GM18873 (cell line): ENCODE measurements around the gene FCMR.
A peak's percentile ranks its signal among the peaks of the same experiment; 100 is the strongest.
"Not testable (repeated sequence)": the region's sequence is repeated elsewhere in the genome, so short reads cannot be mapped to it uniquely, and the experiment has no call there.

Experiments
- ATAC-seq: cut with Tn5 transposase; IDR thresholded peaks from one replicate; pipeline ENCODE4 v1.9.1; 2021; ENCODE audit warnings: mild to moderate bottlenecking, moderate library complexity, moderate number of reproducible peaks; ENCODE audit not compliant: unreplicated experiment, low FRiP score

FCMR gene

GRCh38 chr1:206924592-206925105 is 2.9 kb upstream of the FCMR start:
- ATAC-seq: peak; percentile 2

- not testable (repeated sequence) for ATAC-seq
Observed at GRCh38 chr1:206923961-206924557, 2.3 kb upstream of the FCMR start.

GRCh38 chr1:206923009-206923960 is 1.5 kb upstream of the FCMR start:
- peak; percentile 54 for ATAC-seq

DNA sequence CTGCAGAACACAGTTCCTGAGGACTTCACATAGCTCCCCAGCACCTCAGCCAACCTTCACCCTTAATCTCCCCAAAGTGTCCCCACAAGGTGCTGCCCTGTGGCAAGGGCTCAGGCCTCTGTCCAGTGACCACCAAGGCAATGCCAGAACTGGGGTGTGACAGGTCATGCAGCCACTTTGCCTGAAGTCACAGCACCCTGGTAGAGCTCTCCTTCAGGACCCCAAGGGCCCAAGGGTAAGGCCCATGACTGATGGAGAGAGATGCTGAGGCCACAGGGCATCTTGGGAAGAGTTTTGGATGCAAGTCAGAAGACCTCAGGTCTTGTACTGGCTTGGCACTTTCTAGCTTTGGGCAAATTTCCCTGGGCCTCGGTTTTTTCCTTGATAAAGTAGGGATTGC is 783 bp upstream of the FCMR start:
- no peak for ATAC-seq

- no peak for ATAC-seq
Observed at GRCh38 chr1:206918076-206918475, 3.7 kb downstream of the FCMR start.

DNA sequence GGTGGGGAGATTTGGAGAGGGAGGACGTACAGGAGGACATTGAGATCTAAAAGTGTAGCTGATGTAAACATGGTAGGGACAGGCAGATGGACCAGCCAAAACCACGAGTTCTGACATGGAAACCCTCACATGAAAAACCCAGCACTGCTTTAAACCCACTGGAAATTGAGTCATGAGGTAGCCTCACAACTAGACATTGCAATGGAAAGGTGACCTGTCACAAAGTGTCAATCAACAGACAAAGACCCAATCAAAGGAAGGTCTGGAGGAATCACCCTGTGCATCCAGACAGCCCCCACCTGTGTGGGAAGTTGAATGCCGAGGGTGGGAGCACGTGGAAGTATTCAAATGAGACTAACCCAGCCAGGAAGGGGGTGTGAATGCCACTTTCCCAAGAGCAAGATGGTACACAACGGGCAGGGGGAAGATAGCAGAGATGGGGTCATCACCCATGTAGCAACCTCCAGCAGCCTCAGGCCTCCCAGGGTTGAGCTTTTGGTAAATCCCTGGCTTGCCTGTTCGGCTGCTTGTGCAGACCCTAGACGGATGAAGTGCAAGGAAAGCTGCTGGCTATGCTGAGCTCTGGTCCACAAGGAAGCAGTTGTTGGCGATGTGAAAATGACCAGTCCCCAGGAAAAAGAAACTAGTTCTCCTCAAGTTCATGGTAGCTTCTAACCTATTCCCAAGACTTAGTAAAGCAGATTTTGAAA is 5.6 kb downstream of the FCMR start:
- no peak for ATAC-seq

GRCh38 chr1:206915030-206915735 is 6.6 kb downstream of the FCMR start:
- ATAC-seq: no peak

GRCh38 chr1:206913766-206914537 is 7.8 kb downstream of the FCMR start:
- ATAC-seq: no peak

- no peak for ATAC-seq
Observed at GRCh38 chr1:206912445-206913095, 9.2 kb downstream of the FCMR start.

GRCh38 chr1:206911064-206911663 is 10.6 kb downstream of the FCMR start:
- ATAC-seq: no peak

GRCh38 chr1:206909883-206910318 is 11.8 kb downstream of the FCMR start:
- no peak for ATAC-seq

- ATAC-seq: no peak
Observed at GRCh38 chr1:206909161-206909882, 12.4 kb downstream of the FCMR start.

- ATAC-seq: no peak
Observed at GRCh38 chr1:206908038-206908437, 13.7 kb downstream of the FCMR start.

DNA sequence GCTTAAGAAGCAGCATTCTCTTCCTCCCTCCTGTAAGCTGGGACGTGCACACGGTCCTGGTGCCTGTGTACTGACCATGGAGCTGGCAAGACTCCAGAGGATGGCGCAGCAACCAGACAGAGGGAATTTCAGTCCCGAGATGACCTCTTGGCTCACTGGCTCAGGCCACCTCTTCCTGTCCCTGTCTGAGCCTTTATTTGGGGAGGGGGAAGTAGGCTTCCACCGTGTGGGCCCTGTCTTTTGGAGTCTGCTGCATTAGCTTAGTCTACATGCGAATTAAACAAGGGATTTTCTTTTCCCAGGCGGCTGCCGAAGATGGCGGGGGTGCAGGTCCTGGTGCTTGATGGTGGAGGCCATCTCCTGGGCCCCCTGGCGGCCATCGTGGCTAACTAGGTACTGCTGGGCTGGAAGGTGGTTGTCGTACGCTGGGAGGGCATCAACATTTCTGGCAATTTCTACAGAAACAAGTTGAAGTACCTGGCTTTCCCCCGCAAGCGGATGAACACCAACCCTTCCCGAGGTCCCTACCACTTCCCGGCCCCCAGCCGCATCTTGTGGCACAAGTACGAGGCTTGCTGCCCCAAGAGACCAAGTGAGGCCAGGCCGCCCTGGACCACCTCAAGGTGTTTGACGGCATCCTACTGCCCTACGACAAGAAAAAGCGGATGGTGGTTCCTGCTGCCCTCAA is 14.3 kb downstream of the FCMR start:
- no peak for ATAC-seq

GRCh38 chr1:206905295-206906164 is 16.2 kb downstream of the FCMR start:
- ATAC-seq: no peak

GRCh38 chr1:206904423-206905142 is 17.2 kb downstream of the FCMR start:
- no peak for ATAC-seq
